NCI-H226 (cell line): ENCODE measurements around the gene ARHGAP40.

Experiments
- DNase-seq: peaks from one replicate; pipeline ENCODE4 v3.0.0-alpha.2; 2015

Gene ARHGAP40

DNA sequence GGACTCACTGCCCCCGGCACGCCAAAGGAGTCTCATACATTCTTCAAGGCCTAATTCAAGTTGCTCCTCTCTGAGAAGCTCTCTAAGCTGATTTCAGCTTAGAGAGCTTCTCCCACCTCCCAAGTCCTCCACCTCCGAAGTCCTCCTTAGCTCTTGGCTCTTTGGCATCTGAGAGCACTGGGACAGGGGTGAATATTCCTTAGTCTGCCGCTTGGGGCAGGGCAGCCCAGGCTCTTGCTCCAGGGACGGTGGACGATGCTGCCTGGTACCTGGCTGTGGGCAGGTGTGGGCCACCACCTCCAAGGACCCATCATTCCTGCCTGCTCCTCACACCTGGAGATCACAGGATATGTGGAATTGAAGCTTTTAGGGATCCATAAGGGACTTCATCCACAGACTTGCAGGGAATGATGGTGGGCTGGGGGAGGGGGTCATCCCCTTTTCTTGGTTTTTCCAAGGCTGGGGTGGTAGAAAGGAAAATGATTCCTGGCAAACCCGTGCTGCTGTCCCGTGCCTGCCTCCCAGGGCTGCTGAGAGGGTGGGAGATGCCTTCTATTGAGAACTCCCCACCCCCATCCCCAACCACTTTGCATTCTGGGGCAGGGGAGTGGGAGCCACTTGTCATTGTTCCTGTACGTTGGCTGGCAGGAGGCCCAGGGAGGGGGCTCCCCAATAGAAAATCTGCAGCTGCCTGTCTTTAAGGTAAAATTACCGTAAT is 57.4 kb downstream of the ARHGAP40 start:
- no peak for DNase-seq

GRCh38 chr20:38659597-38659880 is 57.9 kb downstream of the ARHGAP40 start:
- DNase-seq, result no peak

GRCh38 chr20:38660429-38660828 is 58.8 kb downstream of the ARHGAP40 start:
- DNase-seq, result no peak

GRCh38 chr20:38663660-38664059 is 62.1 kb downstream of the ARHGAP40 start:
- DNase-seq, result no peak

GRCh38 chr20:38664284-38664683 is 62.7 kb downstream of the ARHGAP40 start:
- DNase-seq, result no peak

GRCh38 chr20:38665094-38665493 is 63.5 kb downstream of the ARHGAP40 start:
- DNase-seq, result no peak

DNA sequence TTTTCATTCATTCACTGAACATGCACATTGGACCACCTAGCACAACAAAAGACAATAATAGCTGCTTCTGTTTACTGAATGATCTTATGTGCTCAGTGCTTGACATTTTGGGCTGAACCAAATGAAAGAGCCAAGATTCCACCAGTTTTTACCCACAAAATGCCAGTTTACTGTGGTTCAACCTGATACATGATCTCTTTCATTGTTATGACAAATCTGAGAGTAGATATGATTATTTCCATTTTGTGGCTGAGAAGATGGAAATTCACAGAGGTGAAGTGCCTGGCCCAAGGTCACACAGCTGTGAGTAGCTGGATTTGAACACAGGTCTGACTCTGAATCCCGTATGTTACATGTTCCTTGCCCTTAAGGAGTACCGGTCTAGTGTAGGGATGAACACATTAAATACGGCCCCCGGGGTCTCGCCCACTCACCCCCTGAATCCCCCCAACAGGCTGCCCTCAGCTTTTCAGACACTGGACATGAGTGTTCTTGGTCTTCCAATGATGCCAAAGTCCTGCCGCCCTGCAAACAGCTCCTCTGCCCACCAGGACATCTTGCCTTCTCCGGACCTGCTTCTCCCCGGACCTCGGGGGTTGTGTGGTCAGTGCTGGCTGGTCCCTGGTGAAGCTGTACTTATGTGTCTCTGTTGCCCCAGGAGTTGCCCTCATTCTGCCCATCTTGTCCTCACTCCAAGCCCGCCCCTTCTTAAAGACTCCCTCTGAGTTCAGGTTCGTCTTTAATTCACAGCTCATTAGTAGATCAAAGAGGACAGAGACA is 64.1 kb downstream of the ARHGAP40 start:
- DNase-seq, result no peak

DNA sequence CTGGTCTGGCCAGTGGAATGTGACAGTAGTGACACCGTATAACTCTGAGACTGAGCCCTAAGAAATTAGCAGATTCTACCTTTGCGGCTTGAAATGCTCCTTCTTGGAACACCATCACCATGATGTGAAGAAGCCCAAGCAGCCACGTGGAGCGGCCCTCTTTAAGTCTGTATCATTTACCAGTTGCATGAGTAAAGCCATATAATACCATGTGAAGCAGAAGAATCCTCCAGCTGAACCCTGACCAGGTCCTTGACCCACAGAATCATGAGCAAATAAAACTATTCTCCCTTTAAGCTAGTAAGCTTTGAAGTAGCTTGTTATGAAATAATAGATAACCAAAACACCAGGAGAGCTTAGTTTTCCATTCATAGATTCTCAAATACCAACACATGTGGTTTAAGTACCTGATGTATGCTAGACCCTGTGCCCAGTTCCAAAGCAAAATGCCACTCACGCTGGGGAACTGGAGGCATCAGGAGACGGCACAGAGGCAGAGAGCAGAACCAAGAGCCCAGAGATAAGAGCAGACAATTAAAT is 65.9 kb downstream of the ARHGAP40 start:
- no peak for DNase-seq

DNA sequence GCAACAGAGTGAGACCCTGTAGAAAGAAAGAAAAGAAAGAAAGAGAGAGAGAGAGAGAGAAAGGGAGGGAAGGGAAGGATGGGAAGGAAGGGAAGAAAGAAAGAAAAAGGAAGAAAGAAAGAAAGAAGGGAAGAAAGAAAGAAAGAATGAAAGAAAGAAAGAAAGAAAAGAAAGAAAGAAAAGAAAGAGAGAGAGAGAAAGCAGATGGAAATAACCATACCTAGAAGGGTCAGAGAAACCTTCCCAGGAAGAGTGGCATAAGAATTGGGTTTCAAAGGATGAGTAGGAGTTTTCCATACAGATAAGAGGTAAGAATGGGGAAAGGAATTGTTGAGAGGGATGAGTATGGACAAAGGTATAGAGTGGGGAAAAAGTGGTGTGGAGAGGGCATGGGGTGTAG is 68.1 kb downstream of the ARHGAP40 start:
- no peak for DNase-seq

GRCh38 chr20:38670786-38671185 is 69.2 kb downstream of the ARHGAP40 start:
- DNase-seq, result no peak

- DNase-seq, result no peak
Measured at GRCh38 chr20:38671186-38671585, 69.6 kb downstream of the ARHGAP40 start.

GRCh38 chr20:38671701-38672292 is 70.2 kb downstream of the ARHGAP40 start:
- no peak for DNase-seq

DNA sequence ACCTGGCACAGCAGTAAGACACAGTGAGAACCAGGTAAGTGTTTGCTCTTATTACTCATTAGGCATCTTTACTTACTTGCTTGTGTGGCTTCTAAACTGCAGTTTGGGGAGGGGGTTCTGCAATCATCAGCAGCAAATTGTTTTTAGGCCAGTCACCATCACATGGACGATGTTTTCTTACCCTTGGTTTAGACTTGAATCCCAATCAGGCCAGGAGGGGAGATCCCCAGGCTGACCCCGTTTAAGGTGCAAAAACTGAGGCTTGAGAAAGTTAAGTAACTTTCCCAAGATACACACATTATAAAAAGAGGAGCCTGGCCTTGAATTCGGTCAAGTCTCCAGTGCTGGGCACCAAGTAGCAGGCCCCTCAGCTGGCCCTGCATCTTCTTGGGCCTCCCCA is 70.9 kb downstream of the ARHGAP40 start:
- DNase-seq, result no peak

DNA sequence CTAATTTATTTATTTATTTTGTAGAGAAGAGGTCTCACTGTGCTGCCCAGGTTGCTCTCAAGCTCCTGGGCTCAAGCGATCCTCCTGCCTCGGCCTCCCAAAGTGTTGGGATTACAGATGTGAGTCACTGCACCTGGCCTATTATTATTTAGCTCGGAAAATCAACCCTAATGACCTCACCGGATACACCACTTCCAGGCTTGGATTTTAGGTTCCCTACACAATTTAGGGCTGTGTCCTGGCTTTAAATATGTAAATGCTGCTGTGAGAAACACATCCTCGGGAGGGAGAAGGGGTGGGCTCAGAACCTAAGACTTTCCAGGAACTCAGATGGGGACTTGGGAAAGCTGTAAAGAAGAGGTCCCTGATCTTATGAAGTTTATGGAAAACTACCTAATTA is 71.7 kb downstream of the ARHGAP40 start:
- DNase-seq, result no peak

DNA sequence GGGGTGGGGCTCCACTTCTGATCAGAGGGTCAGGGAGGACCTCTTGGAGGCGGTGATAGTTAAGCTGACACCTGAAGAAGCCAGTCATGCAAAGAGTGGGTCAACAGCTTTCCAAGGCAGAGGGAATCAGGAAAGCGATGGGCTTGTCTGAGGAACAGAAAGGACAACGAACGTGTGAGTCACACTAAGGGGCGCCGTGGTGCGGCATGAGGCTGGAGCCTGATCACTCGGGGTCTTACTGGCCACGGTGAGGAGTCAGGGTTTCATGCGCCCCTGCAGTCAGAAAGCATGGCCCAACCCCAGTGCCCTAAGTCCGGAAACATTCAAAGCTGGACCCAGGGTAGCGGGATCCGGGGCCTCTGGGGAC is 72.1 kb downstream of the ARHGAP40 start:
- DNase-seq, result no peak

GRCh38 chr20:38674092-38674764 is 72.6 kb downstream of the ARHGAP40 start:
- peak; percentile 5 for DNase-seq

DNA sequence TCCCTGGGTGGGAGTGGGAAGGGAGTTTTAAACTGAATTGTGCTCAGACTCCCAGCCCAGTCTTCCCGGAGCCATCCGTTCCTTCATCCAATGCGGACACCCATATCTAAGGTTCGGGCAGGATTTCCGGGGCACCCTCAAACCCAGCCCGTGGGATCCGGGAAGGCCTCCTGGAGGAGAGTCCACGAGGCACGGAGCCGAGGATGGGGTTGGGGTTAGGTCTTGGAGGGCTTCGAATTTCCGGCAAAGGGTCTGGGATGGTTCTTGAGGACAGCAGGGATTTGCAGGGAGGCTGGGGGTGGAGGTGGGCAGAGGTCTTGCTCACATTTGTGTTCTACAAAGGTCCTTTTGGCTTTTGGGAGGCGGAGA is 73.1 kb downstream of the ARHGAP40 start:
- no peak for DNase-seq

GRCh38 chr20:38676576-38676975 is 75.0 kb downstream of the ARHGAP40 start:
- DNase-seq, result no peak

- peak; percentile 9 for DNase-seq
Measured at GRCh38 chr20:38680500-38681306, 79.1 kb downstream of the ARHGAP40 start.

DNA sequence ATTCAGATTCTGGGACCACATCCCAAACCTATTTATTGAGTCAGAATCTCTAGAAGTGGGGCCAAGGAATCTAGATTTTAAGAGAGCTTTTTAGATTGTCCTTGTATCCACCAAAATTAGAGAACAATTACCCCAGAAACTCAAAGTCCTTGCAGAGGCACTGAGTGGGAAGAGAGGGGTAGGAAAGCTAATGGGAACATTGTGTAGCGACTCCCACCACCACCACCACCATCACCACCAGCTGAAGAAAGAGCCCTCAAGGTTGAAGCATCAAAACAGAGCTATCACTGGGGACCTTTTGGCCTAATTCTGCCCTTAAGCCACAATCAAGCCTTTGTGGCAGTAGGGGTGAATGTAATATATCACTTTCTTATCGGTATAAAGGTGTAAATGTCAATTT is 83.7 kb downstream of the ARHGAP40 start:
- DNase-seq, result no peak

- peak; percentile 28 for DNase-seq
Measured at GRCh38 chr20:38685853-38686473, 84.4 kb downstream of the ARHGAP40 start.
